ENCODE measurements around the gene AOC3.
"Not testable (repeated sequence)": the region's sequence is repeated elsewhere in the genome, so short reads cannot be mapped to it uniquely, and the experiment has no call there.

Gene AOC3

GRCh38 chr17:42844761-42845555 is 6.0 kb upstream of the AOC3 start:
- no peak for DNase-seq

GRCh38 chr17:42845556-42845917 is 5.5 kb upstream of the AOC3 start:
- DNase-seq = no peak

GRCh38 chr17:42845918-42846593 is 4.9 kb upstream of the AOC3 start:
- no peak for DNase-seq

- DNase-seq = no peak
Measured at GRCh38 chr17:42846594-42847280, 4.3 kb upstream of the AOC3 start.

- no peak for DNase-seq
Measured at GRCh38 chr17:42848093-42848492, 2.9 kb upstream of the AOC3 start.

GRCh38 chr17:42849031-42849430 is 2.0 kb upstream of the AOC3 start:
- DNase-seq = no peak

- no peak for DNase-seq
Measured at GRCh38 chr17:42849451-42850181, 1.4 kb upstream of the AOC3 start.

GRCh38 chr17:42851371-42852240 is 607 bp downstream of the AOC3 start:
- not testable (repeated sequence) for DNase-seq

- DNase-seq = no peak
Measured at GRCh38 chr17:42852351-42852750, 1.4 kb downstream of the AOC3 start.

GRCh38 chr17:42853004-42853403 is 2.0 kb downstream of the AOC3 start:
- DNase-seq = no peak

- no peak for DNase-seq
Measured at GRCh38 chr17:42853597-42853967, 2.6 kb downstream of the AOC3 start.

GRCh38 chr17:42853968-42854790 is 3.2 kb downstream of the AOC3 start:
- DNase-seq = no peak

- no peak for DNase-seq
Measured at GRCh38 chr17:42855048-42855596, 4.1 kb downstream of the AOC3 start.

- not testable (repeated sequence) for DNase-seq
Measured at GRCh38 chr17:42856093-42856492, 5.1 kb downstream of the AOC3 start.

- DNase-seq = not testable (repeated sequence)
Measured at GRCh38 chr17:42856516-42856915, 5.5 kb downstream of the AOC3 start.

GRCh38 chr17:42857389-42857788 is 6.4 kb downstream of the AOC3 start:
- no peak for DNase-seq

- DNase-seq = no peak
Measured at GRCh38 chr17:42865638-42866094, 14.7 kb downstream of the AOC3 start.

GRCh38 chr17:42866216-42866615 is 15.2 kb downstream of the AOC3 start:
- no peak for DNase-seq

GRCh38 chr17:42866631-42867575 is 15.9 kb downstream of the AOC3 start:
- no peak for DNase-seq
